Smooth muscle cell (in vitro differentiated cells): ENCODE data around the gene TRRAP. TPM values are rescaled to one million over a fixed set of nuclear protein-coding genes. Genes with fewer than 3 reads are reported as not detected.
"Not testable (repeated sequence)": the region's sequence is repeated elsewhere in the genome, so short reads cannot be mapped to it uniquely, and the experiment has no call there.

ENCODE experiments used
- DNase-seq: peaks from one replicate; lab custom pipeline; 2025; ENCODE audit not compliant: unreplicated experiment; lab: John Stamatoyannopoulos, UW
- H2AFZ ChIP-seq: fragments of 200-600 bp; sonication (generic); 2 replicates; pipeline ENCODE4 v1.6.0; 2016; ENCODE audit warnings: antibody characterized with exemption, low read depth, mild to moderate bottlenecking
- H3F3A ChIP-seq: fragments of 200-600 bp; sonication (generic); 2 replicates; pipeline ENCODE4 v1.6.0; 2017; ENCODE audit warnings: antibody characterized with exemption, low read depth
- H3K27ac ChIP-seq: fragments of 200-600 bp; sonication (generic); 2 replicates; pipeline ENCODE4 v1.5.1; 2016; ENCODE audit warnings: low read depth, mild to moderate bottlenecking
- H3K27me3 ChIP-seq: fragments of 200-600 bp; sonication (generic); 2 replicates; pipeline ENCODE4 v1.6.1; 2016; ENCODE audit warnings: low read depth, mild to moderate bottlenecking
- H3K36me3 ChIP-seq: fragments of 200-600 bp; sonication (generic); 2 replicates; pipeline ENCODE4 v1.5.1; 2016; ENCODE audit warnings: low read depth
- H3K4me1 ChIP-seq: fragments of 200-600 bp; sonication (generic); 2 replicates; pipeline ENCODE4 v1.5.1; 2016; ENCODE audit warnings: low read depth
- H3K4me2 ChIP-seq: fragments of 200-600 bp; sonication (generic); 2 replicates; pipeline ENCODE4 v1.6.0; 2016; ENCODE audit warnings: mild to moderate bottlenecking
- H3K4me3 ChIP-seq: fragments of 200-600 bp; sonication (generic); 2 replicates; pipeline ENCODE4 v1.5.1; 2016; ENCODE audit warnings: mild to moderate bottlenecking
- H3K79me2 ChIP-seq: fragments of 200-600 bp; sonication (generic); 2 replicates; pipeline ENCODE4 v1.6.0; 2016; ENCODE audit warnings: low read depth, mild to moderate bottlenecking
- H3K9ac ChIP-seq: fragments of 200-600 bp; sonication (generic); 2 replicates; pipeline ENCODE4 v1.6.0; 2016; ENCODE audit warnings: low read depth
- H3K9me3 ChIP-seq: fragments of 200-600 bp; sonication (generic); replicated peaks from 2 replicates; pipeline ENCODE4 v1.5.1; 2016; ENCODE audit warnings: low read depth
- H4K20me1 ChIP-seq: fragments of 200-600 bp; sonication (generic); 2 replicates; pipeline ENCODE4 v1.6.0; 2016; ENCODE audit warnings: low read depth
- WGBS: methylation state at CpG from one replicate; pipeline ENCODE4 v1.1.7; 2016; ENCODE audit warnings: low lambda C conversion rate; 5-methylcytosine and 5-hydroxymethylcytosine counted together
- polyA plus RNA-seq: library from polyadenylated mRNA; unstranded; fragments of >200 nt; fragmentation: Nextera tagmentation; extraction: Ambion mirVana; gene quantifications from 2 replicates; pipeline ENCODE4 v1.2.1, GENCODE V29; 2016
- total RNA-seq: library from RNA; depleted of rRNA; stranded (reverse); fragments of >200 nt; gene quantifications from 2 replicates; pipeline ENCODE4 v1.2.3, GENCODE V29; 2014
- TF ChIP-seq, protein P1 (sequence below): fragments of 200-600 bp; sonication (generic); IDR thresholded peaks from 2 replicates; pipeline ENCODE4 v1.5.1; 2017; ENCODE audit warnings: borderline replicate concordance, mild to moderate bottlenecking, antibody characterized with exemption; ENCODE audit not compliant: insufficient read depth, poor library complexity, severe bottlenecking

Gene TRRAP
- total and polyA plus RNA-seq, 2 experiments from 2014 or later: 3.9 to 24.8 TPM

- no peaks in the 10 kb centered on the region for H3K79me2 ChIP-seq
- WGBS: 84% methylated on average over 17 of the region's 17 CpGs
- no peak overlapping the region for H3K9ac ChIP-seq
- peaks cover 6% of the 10 kb centered on the region for H3K4me1 ChIP-seq
- H3K27me3 ChIP-seq: peaks cover 33% of the 10 kb centered on the region
- H3K27ac ChIP-seq: no peak overlapping the region
- H3F3A ChIP-seq: no peaks in the 10 kb centered on the region
- no peaks in the 10 kb centered on the region for H3K9me3 ChIP-seq
- H3K4me2 ChIP-seq: no peak overlapping the region
- no peaks in the 10 kb centered on the region for H4K20me1 ChIP-seq
- no peak overlapping the region for H2AFZ ChIP-seq
- no peak overlapping the region for H3K4me3 ChIP-seq
- DNase-seq: no peak
- H3K36me3 ChIP-seq: no peaks in the 10 kb centered on the region
- TF ChIP-seq, protein P1, sequence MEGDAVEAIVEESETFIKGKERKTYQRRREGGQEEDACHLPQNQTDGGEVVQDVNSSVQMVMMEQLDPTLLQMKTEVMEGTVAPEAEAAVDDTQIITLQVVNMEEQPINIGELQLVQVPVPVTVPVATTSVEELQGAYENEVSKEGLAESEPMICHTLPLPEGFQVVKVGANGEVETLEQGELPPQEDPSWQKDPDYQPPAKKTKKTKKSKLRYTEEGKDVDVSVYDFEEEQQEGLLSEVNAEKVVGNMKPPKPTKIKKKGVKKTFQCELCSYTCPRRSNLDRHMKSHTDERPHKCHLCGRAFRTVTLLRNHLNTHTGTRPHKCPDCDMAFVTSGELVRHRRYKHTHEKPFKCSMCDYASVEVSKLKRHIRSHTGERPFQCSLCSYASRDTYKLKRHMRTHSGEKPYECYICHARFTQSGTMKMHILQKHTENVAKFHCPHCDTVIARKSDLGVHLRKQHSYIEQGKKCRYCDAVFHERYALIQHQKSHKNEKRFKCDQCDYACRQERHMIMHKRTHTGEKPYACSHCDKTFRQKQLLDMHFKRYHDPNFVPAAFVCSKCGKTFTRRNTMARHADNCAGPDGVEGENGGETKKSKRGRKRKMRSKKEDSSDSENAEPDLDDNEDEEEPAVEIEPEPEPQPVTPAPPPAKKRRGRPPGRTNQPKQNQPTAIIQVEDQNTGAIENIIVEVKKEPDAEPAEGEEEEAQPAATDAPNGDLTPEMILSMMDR: no peak
Measured at GRCh38 chr7:98870807-98871491, 7.4 kb upstream of the TRRAP start.

GRCh38 chr7:98872328-98872924 is 5.9 kb upstream of the TRRAP start:
- no peaks in the 10 kb centered on the region for H3F3A ChIP-seq
- no peak overlapping the region for H3K4me2 ChIP-seq
- H3K79me2 ChIP-seq: no peaks in the 10 kb centered on the region
- H3K4me1 ChIP-seq: peaks cover 6% of the 10 kb centered on the region
- no peaks in the 10 kb centered on the region for H3K36me3 ChIP-seq
- no peak overlapping the region for H3K27ac ChIP-seq
- WGBS: 66% methylated on average over 7 of the region's 7 CpGs
- TF ChIP-seq, protein P1: no peak
- no peaks in the 10 kb centered on the region for H4K20me1 ChIP-seq
- peaks cover 33% of the 10 kb centered on the region for H3K27me3 ChIP-seq
- H3K9ac ChIP-seq: no peak overlapping the region
- H3K4me3 ChIP-seq: no peak overlapping the region
- H2AFZ ChIP-seq: no peak overlapping the region
- DNase-seq: no peak
- H3K9me3 ChIP-seq: no peaks in the 10 kb centered on the region

DNA sequence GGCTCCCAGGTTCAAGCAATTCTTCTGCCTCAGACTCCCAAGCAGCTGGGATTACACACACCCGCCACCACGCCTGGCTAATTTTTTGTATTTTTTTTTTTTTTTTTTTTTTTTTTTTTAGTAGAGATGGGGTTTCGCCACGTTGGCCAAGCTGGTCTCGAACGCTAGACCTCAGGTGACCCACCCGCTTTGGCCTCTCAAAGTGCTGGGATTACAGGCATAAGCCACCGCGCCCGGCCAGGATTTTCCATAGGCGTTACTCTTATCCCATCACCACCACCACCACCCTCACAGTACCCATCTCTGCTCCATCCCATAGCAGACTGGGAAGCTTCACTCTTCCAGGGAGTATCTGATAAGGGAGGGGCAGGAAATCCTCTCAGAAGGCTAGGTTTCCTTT is 4.7 kb upstream of the TRRAP start:
- not testable (repeated sequence) for H3K4me1 ChIP-seq, H3K4me3 ChIP-seq, H3K4me2 ChIP-seq, H3K9me3 ChIP-seq, DNase-seq, H3F3A ChIP-seq, H3K79me2 ChIP-seq, H2AFZ ChIP-seq, H4K20me1 ChIP-seq, H3K27ac ChIP-seq, H3K36me3 ChIP-seq, H3K9ac ChIP-seq
- 94% methylated on average over 10 of the region's 11 CpGs for WGBS
- peaks cover 24% of the 10 kb centered on the region for H3K27me3 ChIP-seq

DNA sequence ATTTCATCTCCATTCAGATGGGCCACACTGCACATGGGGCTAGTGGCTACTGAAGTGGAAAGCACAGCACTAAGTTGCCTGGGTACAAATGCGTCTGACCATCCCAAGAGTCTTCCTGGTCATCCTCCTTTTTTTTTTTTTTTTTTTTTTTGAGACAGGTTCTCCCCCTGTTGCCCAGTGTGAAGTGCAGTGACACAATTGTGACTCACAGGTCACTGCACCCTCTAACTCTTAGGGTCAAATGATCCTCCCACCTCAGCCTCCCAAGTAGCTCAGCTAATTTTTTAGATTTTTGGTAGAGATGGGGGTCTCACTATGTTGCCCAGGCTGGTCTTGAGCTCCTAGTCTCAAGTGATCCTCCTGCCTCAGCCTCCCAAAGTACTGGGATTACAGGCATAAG is 3.4 kb upstream of the TRRAP start:
- H3K27me3 ChIP-seq: peaks cover 12% of the 10 kb centered on the region
- H2AFZ ChIP-seq: no peak overlapping the region
- H3K4me3 ChIP-seq: no peak overlapping the region
- no peak overlapping the region for H3K4me2 ChIP-seq
- peaks cover 8% of the 10 kb centered on the region for H4K20me1 ChIP-seq
- no peaks in the 10 kb centered on the region for H3K9me3 ChIP-seq
- no peak overlapping the region for H3K9ac ChIP-seq
- TF ChIP-seq, protein P1: no peak
- H3K27ac ChIP-seq: no peak overlapping the region
- H3F3A ChIP-seq: no peaks in the 10 kb centered on the region
- WGBS: 89% methylated on average over 1 of the region's 1 CpG
- DNase-seq: no peak
- peaks cover 11% of the 10 kb centered on the region for H3K4me1 ChIP-seq
- H3K36me3 ChIP-seq: no peaks in the 10 kb centered on the region
- peaks cover 15% of the 10 kb centered on the region for H3K79me2 ChIP-seq
